Nephron progenitor cell (in vitro differentiated cells): Measurements from ENCODE around the gene KCNQ2.

Experiments
- DNase-seq: peaks from one replicate; pipeline ENCODE4 v3.0.0; 2021
- H3K27ac Mint-ChIP-seq: 2 replicates; pipeline ENCODE4 v1.8.0; 2021; ENCODE audit warnings: mild to moderate bottlenecking, moderate library complexity, mixed read lengths
- H3K27me3 Mint-ChIP-seq: 2 replicates; pipeline ENCODE4 v1.8.0; 2021; ENCODE audit warnings: mild to moderate bottlenecking, low read depth, mixed read lengths; ENCODE audit not compliant: poor library complexity
- H3K36me3 Mint-ChIP-seq: 2 replicates; pipeline ENCODE4 v1.8.0; 2021; ENCODE audit warnings: low read depth, mixed read lengths
- H3K4me1 Mint-ChIP-seq: 2 replicates; pipeline ENCODE4 v1.8.0; 2021; ENCODE audit warnings: mixed read lengths
- H3K4me3 Mint-ChIP-seq: 2 replicates; pipeline ENCODE4 v1.8.0; 2021; ENCODE audit warnings: mild to moderate bottlenecking, moderate library complexity, mixed read lengths
- H3K9me3 Mint-ChIP-seq: 2 replicates; pipeline ENCODE4 v1.8.0; 2021; ENCODE audit warnings: mild to moderate bottlenecking, moderate library complexity, mixed read lengths
- TF ChIP-seq, protein P1 (sequence below): fragments of 200-600 bp; sonication (generic); IDR thresholded peaks from 2 replicates; pipeline ENCODE4 v1.5.0; 2021; ENCODE audit warnings: antibody characterized with exemption

Gene KCNQ2

DNA sequence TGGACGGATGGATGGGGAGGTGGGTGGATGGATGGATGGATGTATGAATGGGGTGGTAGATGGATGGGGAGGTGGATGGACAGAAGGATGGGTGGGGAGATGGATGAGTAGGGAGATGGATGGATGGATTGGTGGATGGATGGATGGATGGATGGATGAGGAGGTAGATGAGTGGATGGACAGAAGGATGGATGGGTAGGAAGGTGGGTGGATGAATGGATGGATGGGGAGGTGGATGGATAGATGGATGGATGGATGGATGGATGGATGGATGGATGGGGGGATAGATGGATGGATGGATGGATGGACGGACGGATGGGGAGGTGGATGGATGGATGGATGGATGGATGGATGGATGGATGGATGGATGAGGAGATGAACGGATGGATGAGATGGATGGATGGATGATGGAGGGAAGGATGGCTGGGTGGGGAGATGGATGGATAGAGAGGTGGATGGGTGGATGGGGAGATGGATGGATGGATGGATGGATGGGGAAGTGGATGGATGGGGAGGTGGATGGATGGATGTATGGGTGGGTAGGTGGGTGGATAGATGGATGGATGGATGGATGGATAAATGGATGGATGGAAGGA lies 19.3 kb upstream of the KCNQ2 start:
- H3K4me3 Mint-ChIP-seq, result no peak overlapping the region
- H3K27me3 Mint-ChIP-seq, result peaks cover 82% of the 10 kb centered on the region
- TF ChIP-seq, protein P1, sequence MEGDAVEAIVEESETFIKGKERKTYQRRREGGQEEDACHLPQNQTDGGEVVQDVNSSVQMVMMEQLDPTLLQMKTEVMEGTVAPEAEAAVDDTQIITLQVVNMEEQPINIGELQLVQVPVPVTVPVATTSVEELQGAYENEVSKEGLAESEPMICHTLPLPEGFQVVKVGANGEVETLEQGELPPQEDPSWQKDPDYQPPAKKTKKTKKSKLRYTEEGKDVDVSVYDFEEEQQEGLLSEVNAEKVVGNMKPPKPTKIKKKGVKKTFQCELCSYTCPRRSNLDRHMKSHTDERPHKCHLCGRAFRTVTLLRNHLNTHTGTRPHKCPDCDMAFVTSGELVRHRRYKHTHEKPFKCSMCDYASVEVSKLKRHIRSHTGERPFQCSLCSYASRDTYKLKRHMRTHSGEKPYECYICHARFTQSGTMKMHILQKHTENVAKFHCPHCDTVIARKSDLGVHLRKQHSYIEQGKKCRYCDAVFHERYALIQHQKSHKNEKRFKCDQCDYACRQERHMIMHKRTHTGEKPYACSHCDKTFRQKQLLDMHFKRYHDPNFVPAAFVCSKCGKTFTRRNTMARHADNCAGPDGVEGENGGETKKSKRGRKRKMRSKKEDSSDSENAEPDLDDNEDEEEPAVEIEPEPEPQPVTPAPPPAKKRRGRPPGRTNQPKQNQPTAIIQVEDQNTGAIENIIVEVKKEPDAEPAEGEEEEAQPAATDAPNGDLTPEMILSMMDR, result no peak
- no peaks in the 10 kb centered on the region for H3K4me1 Mint-ChIP-seq
- no peak overlapping the region for H3K27ac Mint-ChIP-seq
- H3K9me3 Mint-ChIP-seq, result no peaks in the 10 kb centered on the region
- DNase-seq, result no peak
- H3K36me3 Mint-ChIP-seq, result no peaks in the 10 kb centered on the region

DNA sequence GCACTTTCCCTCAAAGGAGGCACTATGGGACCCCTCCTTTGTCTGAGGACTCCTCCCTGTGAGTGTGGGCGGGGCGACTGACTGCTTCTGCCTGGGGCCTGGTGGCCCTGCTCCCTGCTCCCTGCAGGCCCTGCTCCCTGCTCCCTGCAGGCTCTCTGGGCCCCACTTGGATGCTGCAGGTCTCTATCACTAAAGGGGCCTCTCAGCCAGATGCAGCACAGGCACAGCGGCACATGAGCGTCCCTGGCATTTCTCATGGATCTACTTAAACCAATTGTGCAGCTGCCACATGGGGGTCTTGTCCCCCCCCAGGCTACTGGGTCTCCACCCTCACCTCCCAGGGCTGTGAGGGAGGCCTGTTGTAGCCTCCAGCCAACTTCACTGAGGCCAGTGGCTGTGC lies 18.6 kb upstream of the KCNQ2 start:
- no peaks in the 10 kb centered on the region for H3K4me1 Mint-ChIP-seq
- peaks cover 3% of the 10 kb centered on the region for H3K9me3 Mint-ChIP-seq
- H3K27me3 Mint-ChIP-seq, result peaks cover 82% of the 10 kb centered on the region
- TF ChIP-seq, protein P1, result no peak
- H3K4me3 Mint-ChIP-seq, result no peak overlapping the region
- H3K36me3 Mint-ChIP-seq, result no peaks in the 10 kb centered on the region
- no peak overlapping the region for H3K27ac Mint-ChIP-seq
- DNase-seq, result no peak

DNA sequence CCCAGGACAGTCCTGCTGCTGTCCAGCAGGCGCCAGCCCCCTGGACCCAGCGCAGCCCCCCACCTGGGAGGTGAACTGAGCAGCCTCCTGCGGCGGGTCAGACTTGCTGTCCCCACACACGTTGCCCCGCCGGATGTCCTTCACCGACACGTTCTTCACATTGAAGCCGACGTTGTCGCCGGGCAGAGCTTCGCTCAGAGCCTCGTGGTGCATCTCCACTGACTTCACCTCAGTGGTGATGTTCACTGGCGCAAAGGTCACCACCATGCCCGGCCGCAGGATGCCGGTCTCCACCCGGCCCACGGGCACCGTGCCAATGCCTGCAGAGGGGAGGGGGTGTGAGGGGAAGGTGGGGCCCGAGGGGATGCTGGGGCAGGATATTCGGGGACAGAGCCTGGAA lies 18.0 kb upstream of the KCNQ2 start:
- H3K4me3 Mint-ChIP-seq, result no peak overlapping the region
- H3K9me3 Mint-ChIP-seq, result peaks cover 4% of the 10 kb centered on the region
- no peak for DNase-seq
- no peak overlapping the region for H3K27ac Mint-ChIP-seq
- TF ChIP-seq, protein P1, result no peak
- peaks cover 76% of the 10 kb centered on the region for H3K27me3 Mint-ChIP-seq
- no peaks in the 10 kb centered on the region for H3K36me3 Mint-ChIP-seq
- no peaks in the 10 kb centered on the region for H3K4me1 Mint-ChIP-seq

DNA sequence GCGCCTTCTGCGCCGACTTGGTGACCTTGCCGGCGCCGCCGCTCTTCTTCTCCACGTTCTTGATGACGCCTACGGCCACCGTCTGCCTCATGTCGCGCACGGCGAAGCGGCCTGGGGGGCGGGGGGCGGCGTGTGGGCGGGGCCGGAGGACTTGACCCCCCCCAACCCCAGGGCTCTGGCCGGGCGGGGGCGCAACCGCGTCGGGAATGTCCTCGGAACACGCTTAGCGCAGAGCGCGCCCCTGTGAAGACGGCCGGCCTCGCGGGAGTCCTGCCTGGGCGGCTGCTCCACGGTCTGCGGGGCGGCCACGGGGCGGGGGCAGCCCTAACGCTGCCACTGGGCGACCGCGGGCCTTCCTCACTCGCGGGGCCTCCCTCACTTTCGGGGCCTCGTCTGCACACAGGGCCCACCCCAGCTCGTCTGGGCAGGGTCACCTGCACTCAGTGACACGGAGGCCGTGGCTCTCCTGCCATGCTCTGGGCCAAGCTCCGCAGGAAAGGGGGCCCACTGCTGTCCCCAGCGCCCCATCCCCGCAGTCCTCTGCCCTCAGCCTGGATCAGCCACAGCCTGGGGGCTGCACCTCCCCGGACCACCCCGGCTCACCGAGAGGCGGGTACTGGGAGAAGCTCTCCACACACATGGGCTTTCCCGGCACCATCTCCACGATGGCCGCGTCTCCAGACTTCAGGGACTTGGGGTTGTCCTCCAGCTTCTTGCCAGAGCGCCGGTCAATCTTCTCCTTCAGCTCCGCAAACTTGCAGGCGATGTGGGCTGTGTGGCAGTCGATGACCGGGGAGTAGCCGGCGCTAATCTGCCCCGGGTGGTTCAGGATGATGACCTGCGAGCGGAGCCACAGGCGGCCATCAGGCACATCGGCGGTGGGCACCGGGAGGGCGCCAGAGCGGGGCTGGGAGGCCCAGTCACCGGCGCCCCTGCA lies 16.1 kb upstream of the KCNQ2 start:
- TF ChIP-seq, protein P1, result no peak
- DNase-seq, result peak; percentile 63
- Mint-ChIP-seq H3K4me1 (peaks cover 5% of the 10 kb centered on the region), H3K4me3 (no peak overlapping the region), H3K36me3 (no peaks in the 10 kb centered on the region), H3K9me3 (peaks cover 4% of the 10 kb centered on the region), H3K27ac (no peak overlapping the region), H3K27me3 (peaks cover 72% of the 10 kb centered on the region)

DNA sequence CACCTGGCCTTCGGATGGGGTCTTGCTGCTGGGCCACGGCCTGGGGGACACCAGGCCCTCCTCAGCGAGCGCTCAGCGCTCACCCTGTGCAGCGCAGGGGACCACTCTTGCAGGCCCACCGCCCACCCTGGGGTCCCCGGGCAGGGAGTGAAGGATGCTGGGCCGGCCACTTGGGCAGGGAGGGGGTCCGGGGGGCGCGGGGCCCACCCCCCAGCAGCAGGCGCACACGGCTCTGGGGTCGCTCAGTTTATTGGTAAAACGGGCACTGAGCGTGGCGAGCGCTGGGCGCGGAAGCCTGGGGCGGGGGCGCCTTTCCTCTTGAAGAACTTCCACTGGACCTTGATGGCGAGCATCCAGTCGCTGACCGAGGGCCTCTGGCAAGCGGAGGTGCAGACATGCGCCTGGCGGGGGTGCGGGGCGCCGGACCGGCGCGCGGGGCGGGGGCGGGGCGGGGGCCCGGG lies 15.4 kb upstream of the KCNQ2 start:
- TF ChIP-seq, protein P1, result no peak
- no peak overlapping the region for H3K4me3 Mint-ChIP-seq
- H3K27me3 Mint-ChIP-seq, result peaks cover 68% of the 10 kb centered on the region
- DNase-seq, result no peak
- peaks cover 4% of the 10 kb centered on the region for H3K9me3 Mint-ChIP-seq
- H3K4me1 Mint-ChIP-seq, result peaks cover 7% of the 10 kb centered on the region
- H3K27ac Mint-ChIP-seq, result no peak overlapping the region
- no peaks in the 10 kb centered on the region for H3K36me3 Mint-ChIP-seq
